ENCODE data around the gene EXOSC3. TPM values are rescaled to one million over a fixed set of nuclear protein-coding genes. Genes with fewer than 3 reads are reported as not detected.

Gene EXOSC3
- total and polyA plus RNA-seq, 9 of the 15 experiments (the other 6 are each of a cell fraction or from before 2014, with no cell fraction given), result 18.5 to 266 (median 114) TPM

DNA sequence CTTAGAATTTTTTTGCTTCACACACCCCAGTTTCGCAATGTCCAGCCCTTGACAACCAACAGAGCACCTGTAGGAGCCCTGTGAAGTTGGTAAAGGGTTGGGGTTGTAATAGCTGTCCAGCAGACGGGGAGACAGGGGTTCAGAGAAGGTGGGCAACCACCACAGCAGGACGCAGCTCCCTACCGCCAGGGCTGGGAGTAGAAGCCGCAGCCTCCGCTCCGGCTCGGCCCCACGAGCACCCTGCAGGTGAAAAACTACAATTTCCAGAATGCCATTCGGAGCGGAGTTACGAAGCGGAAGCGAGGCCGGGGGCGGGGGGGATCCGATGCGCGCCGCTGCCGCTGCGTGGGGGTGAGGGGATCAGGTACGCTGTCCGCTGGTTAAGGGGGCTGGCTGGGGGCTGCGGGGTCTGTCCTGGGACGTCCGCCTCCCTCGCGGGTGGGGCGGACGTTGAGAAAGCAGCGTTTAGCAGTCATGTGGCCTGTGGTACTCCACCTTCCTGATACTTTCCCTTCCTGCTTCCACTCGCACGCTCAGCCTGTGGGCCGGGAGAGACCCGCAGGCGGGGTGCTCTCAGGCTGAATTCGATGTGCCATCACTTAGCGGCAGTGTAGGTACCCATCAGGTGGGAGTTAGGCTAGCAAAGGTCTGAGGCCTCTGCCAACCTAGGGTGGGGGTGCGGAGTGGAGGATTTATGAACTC lies 31.2 kb downstream of the EXOSC3 start, which contains the start of gene TRMT10B (continued):
- TF ChIP-seq FOXA1 (IDR thresholded peaks at IDR 0.05; ENCODE audit: borderline replicate concordance) (no peak), NFRKB (IDR thresholded peaks at IDR 0.05; ENCODE audit: low read depth) (no peak), RFX5 (IDR thresholded peaks at IDR 0.05; ENCODE audit: low read depth, low read length) (no peak), RBM15 (IDR thresholded peaks at IDR 0.05; ENCODE audit: insufficient read depth, low read length) (no peak), L3MBTL2 (IDR thresholded peaks at IDR 0.05) (peak; percentile 43; the same call in 1 of the 2 replicates), SIRT6 (IDR thresholded peaks at IDR 0.05; ENCODE audit: low read depth, low read length) (no peak), CBX2 (IDR thresholded peaks at IDR 0.05; ENCODE audit: insufficient read depth, low read length, poor library complexity, severe bottlenecking) (no peak), FOSL1 (tag; conservative IDR thresholded peaks at IDR 0.05) (no peak), KAT2B (IDR thresholded peaks at IDR 0.05; ENCODE audit: low read depth, low read length) (no peak), SMAD4 (CRISPR knock-in tag; conservative IDR thresholded peaks at IDR 0.05) (no peak), DACH1 (IDR thresholded peaks at IDR 0.05; ENCODE audit: partially characterized antibody) (no peak), STAT5B (CRISPR knock-in tag; IDR thresholded peaks at IDR 0.05) (no peak), GATAD2A (IDR thresholded peaks at IDR 0.05) (no peak), SIN3A (IDR thresholded peaks at IDR 0.05; ENCODE audit: borderline replicate concordance in 2 of 2, control insufficient read depth in 1 of 2, low read depth in 2 of 2, low read length in 2 of 2) (0 out of 4 replicates have a peak, but pooled peaks of 1 of the 2 experiments have one; percentile 75), XRCC4 (IDR thresholded peaks at IDR 0.05; ENCODE audit: extremely low read depth, insufficient read depth, insufficient read length) (no peak), SREBF1 (IDR thresholded peaks at IDR 0.05; ENCODE audit: borderline replicate concordance, low read depth, low read length) (no peak), KLF6 (CRISPR knock-in tag; IDR thresholded peaks at IDR 0.05; ENCODE audit: borderline replicate concordance) (no peak), CTBP1 (IDR thresholded peaks at IDR 0.05; ENCODE audit: borderline replicate concordance) (no peak), NR2C1 (IDR thresholded peaks at IDR 0.05) (no peak), NR2C1 (tag; IDR thresholded peaks at IDR 0.05) (0 out of 2 replicates have a peak, but pooled peaks have one; percentile 11), TAF7 (tag; IDR thresholded peaks at IDR 0.05) (no peak), JUND (IDR thresholded peaks at IDR 0.05; ENCODE audit: borderline replicate concordance, low read depth, low read length) (0 out of 2 replicates have a peak, but pooled peaks have one; percentile 30), JUND (tag; IDR thresholded peaks at IDR 0.05; ENCODE audit: borderline replicate concordance, low read depth, low read length) (no peak), CREM (IDR thresholded peaks at IDR 0.05; ENCODE audit: low read depth) (peak; percentile 78), CLOCK (CRISPR knock-in tag; IDR thresholded peaks at IDR 0.05; ENCODE audit: borderline replicate concordance) (no peak)
- TF ChIP-seq, protein P1, sequence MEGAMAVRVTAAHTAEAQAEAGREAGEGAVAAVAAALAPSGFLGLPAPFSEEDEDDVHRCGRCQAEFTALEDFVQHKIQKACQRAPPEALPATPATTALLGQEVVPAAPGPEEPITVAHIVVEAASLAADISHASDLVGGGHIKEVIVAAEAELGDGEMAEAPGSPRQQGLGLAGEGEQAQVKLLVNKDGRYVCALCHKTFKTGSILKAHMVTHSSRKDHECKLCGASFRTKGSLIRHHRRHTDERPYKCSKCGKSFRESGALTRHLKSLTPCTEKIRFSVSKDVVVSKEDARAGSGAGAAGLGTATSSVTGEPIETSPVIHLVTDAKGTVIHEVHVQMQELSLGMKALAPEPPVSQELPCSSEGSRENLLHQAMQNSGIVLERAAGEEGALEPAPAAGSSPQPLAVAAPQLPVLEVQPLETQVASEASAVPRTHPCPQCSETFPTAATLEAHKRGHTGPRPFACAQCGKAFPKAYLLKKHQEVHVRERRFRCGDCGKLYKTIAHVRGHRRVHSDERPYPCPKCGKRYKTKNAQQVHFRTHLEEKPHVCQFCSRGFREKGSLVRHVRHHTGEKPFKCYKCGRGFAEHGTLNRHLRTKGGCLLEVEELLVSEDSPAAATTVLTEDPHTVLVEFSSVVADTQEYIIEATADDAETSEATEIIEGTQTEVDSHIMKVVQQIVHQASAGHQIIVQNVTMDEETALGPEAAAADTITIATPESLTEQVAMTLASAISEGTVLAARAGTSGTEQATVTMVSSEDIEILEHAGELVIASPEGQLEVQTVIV (CRISPR knock-in tag; IDR thresholded peaks at IDR 0.05; ENCODE audit: borderline replicate concordance), result no peak

Measured in K562 (cell line).